GM12878 (cell line): ENCODE measurements around the gene RASSF8. TPM values are rescaled to one million over a fixed set of nuclear protein-coding genes. Genes with fewer than 3 reads are reported as not detected.

Experiments used
- ATF2 ChIP-seq: IDR thresholded peaks from 2 replicates; pipeline ENCODE4 v1.6.1; 2012; ENCODE audit warnings: low read length, inconsistent platforms
- ELK1 ChIP-seq: IDR thresholded peaks from 2 replicates; pipeline ENCODE4 v1.6.1; 2012; ENCODE audit warnings: low read depth, low read length, improper control_type of control experiment
- EP300 ChIP-seq, 2 experiments: fragments of 150-350 bp in 1 of 2; IDR thresholded peaks; 2 replicates each; pipeline ENCODE4 v1.6.1; 2011 to 2012; ENCODE audit warnings: low read depth in 2 of 2, low read length in 2 of 2, borderline replicate concordance in 1 of 2, improper control_type of control experiment in 1 of 2, inconsistent platforms in 1 of 2; ENCODE audit not compliant: control insufficient read depth in 1 of 2
- ESRRA ChIP-seq: IDR thresholded peaks from 2 replicates; pipeline ENCODE4 v1.6.1; 2012; ENCODE audit warnings: mild to moderate bottlenecking, low read length, improper control_type of control experiment
- IRF4 ChIP-seq: IDR thresholded peaks from 2 replicates; pipeline ENCODE4 v1.6.1; 2011; ENCODE audit warnings: low read depth, low read length
- KAT2A ChIP-seq: conservative IDR thresholded peaks from 2 replicates; pipeline ENCODE4 v1.6.1; 2011; ENCODE audit warnings: low read depth, low read length; ENCODE audit not compliant: control insufficient read depth
- MYC ChIP-seq: IDR thresholded peaks from 2 replicates; pipeline ENCODE4 v1.6.1; 2011; ENCODE audit warnings: mild to moderate bottlenecking, low read length, moderate library complexity, inconsistent platforms; ENCODE audit not compliant: insufficient read depth, insufficient replicate concordance, insufficient read length, severe bottlenecking
- NKRF ChIP-seq: fragments of 450-650 bp; conservative IDR thresholded peaks from 2 replicates; pipeline ENCODE4 v1.6.1; 2017; ENCODE audit warnings: mild to moderate bottlenecking, moderate library complexity
- NR2C2 ChIP-seq: IDR thresholded peaks from 2 replicates; pipeline ENCODE4 v1.6.1; 2011; ENCODE audit warnings: borderline replicate concordance, low read depth; ENCODE audit not compliant: control insufficient read depth, insufficient read length
- ZNF592 ChIP-seq: fragments of 450-650 bp; IDR thresholded peaks from 2 replicates; pipeline ENCODE4 v1.6.1; 2017; ENCODE audit warnings: mild to moderate bottlenecking, moderate library complexity
- polyA plus RNA-seq, 11 experiments: library from polyadenylated mRNA; depleted of rRNA in 4 of 11; unstranded in 6 of 11; stranded (reverse) in 5 of 11; fragments of >200 nt; fragmentation: Nextera tagmentation in 4 of 11; fragmentation: Illumina TruSeq in 1 of 11; extraction: Ambion mirVana in 4 of 11; extraction: Trizol in 1 of 11; gene quantifications; 1 replicate in 1 of 11; 2 replicates in 10 of 11; pipeline versions ENCODE4 v1.2.1 to v1.2.3, GENCODE V29; 2011 to 2016; ENCODE audit warnings: inconsistent platforms in 2 of 11, missing spikeins in 2 of 11, low read depth in 1 of 11
- total RNA-seq, 4 experiments: library from RNA; depleted of rRNA in 3 of 4; stranded (reverse); fragments of >200 nt in 3 of 4; fragmentation: Illumina TruSeq in 1 of 4; extraction: Trizol in 1 of 4; gene quantifications; 2 replicates each; pipeline versions ENCODE4 v1.2.1 to v1.2.3, GENCODE V29; 2013 to 2021

Gene RASSF8
- total and polyA plus RNA-seq, 10 of the 15 experiments (the other 5 are each of a cell fraction or from before 2014, with no cell fraction given): 0.06 to 0.18 (median 0.08) TPM; not detected in 6

- TF ChIP-seq NR2C2 (no peak), NKRF (no peak), ZNF592 (no peak), MYC (no peak), EP300 (IDR thresholded peaks at IDR 0.05; ENCODE audit: borderline replicate concordance in 1 of 2, control insufficient read depth in 1 of 2, low read depth in 2 of 2, low read length in 2 of 2) (no peak), ELK1 (no peak), KAT2A (no peak), IRF4 (no peak), ATF2 (no peak), ESRRA (no peak)
- TF ChIP-seq, all 136 proteins: peak for 0
Observed at GRCh38 chr12:26032290-26032689, 73.8 kb downstream of the RASSF8 start (continued).
